HepG2 (cell line): ENCODE data around the gene SUSD3. TPM values are rescaled to one million over a fixed set of nuclear protein-coding genes. Genes with fewer than 3 reads are reported as not detected.

Experiments used
- ATAC-seq: fragments of 200-7000 bp; cut with Tn5 transposase; 3 replicates; pipeline ENCODE4 v1.9.1; 2020; ENCODE audit warnings: mild to moderate bottlenecking, moderate library complexity
- BruUV-seq: library from RNA; stranded (reverse); fragments of 400-500 nt; replicated peaks from 2 replicates; lab custom pipeline; 2021; lab: Mats Ljungman, UMichigan
- CTCF ChIA-PET: fragments of 300-600 bp; formaldehyde crosslinking; extraction: SDS; loops from one replicate; lab custom pipeline; 2021; ENCODE audit warnings: low total read pairs, inconsistent platforms, low intra/inter-chr PET ratio; lab: Yijun Ruan, JAX
- POLR2A ChIA-PET: fragments of 350-600 bp; sonication (Branson Sonifier 250); formaldehyde crosslinking; loops from one replicate; lab custom pipeline; 2020; ENCODE audit warnings: antibody characterized with exemption, inconsistent platforms; lab: Yijun Ruan, JAX
- DNase-seq: peaks from one replicate; pipeline ENCODE4 v3.0.0-alpha.2; 2015; ENCODE audit warnings: low spot score
- FAIRE-seq: peaks from 3 replicates; lab custom pipeline; 2011; peaks lifted over from hg19 to GRCh38; lab: Jason Lieb, UNC
- H2AFZ ChIP-seq: one replicate; pipeline ENCODE4 v1.6.1; 2011; ENCODE audit warnings: low read length, inconsistent platforms
- H3K27ac ChIP-seq: fragments of 300-600 bp; 3 replicates; pipeline ENCODE4 v1.8.0; 2011; ENCODE audit warnings: mixed run types, mild to moderate bottlenecking, mixed read lengths, low read length, inconsistent platforms; ENCODE audit not compliant: insufficient read depth; ENCODE audit errors: extremely low read length
- H3K27me3 ChIP-seq, 2 experiments: fragments of 200-600 bp in 1 of 2; 2 replicates in 1 of 2; 3 replicates in 1 of 2; pipeline versions ENCODE4 v1.6.0 to v1.8.0; 2011; ENCODE audit warnings: low read length in 2 of 2, mild to moderate bottlenecking in 2 of 2, moderate library complexity in 2 of 2, inconsistent platforms in 1 of 2; ENCODE audit not compliant: insufficient read depth in 2 of 2, control insufficient read depth in 1 of 2
- H3K36me3 ChIP-seq, 2 experiments: fragments of 200-600 bp in 1 of 2; replicated peaks in 1 of 2; 2 replicates in 1 of 2; 3 replicates in 1 of 2; pipeline versions ENCODE4 v1.5.1 to v1.8.0; 2011; ENCODE audit warnings: low read length in 2 of 2, inconsistent platforms in 1 of 2; ENCODE audit not compliant: insufficient read depth in 2 of 2, control insufficient read depth in 1 of 2
- H3K4me1 ChIP-seq: 2 replicates; pipeline ENCODE4 v1.5.1; 2012; ENCODE audit warnings: low read length, inconsistent platforms; ENCODE audit not compliant: insufficient read depth
- H3K4me2 ChIP-seq: 2 replicates; pipeline ENCODE4 v1.6.0; 2011; ENCODE audit warnings: low read depth, low read length, inconsistent platforms
- H3K4me3 ChIP-seq, 3 experiments: fragments of 200-600 bp in 1 of 3; sonication (generic), shearing (Covaris generic) in 1 of 3; replicated peaks in 1 of 3; 2 replicates each; pipeline ENCODE4 v1.5.1; 2011 to 2016; ENCODE audit warnings: low read length in 3 of 3, inconsistent platforms in 2 of 3, low read depth in 2 of 3, mild to moderate bottlenecking in 2 of 3, control low read depth in 1 of 3, mixed read lengths in 1 of 3; ENCODE audit not compliant: insufficient read depth in 1 of 3
- H3K79me2 ChIP-seq: one replicate; pipeline ENCODE4 v1.6.1; 2011; ENCODE audit warnings: low read length, inconsistent platforms; ENCODE audit not compliant: insufficient read depth
- H3K9ac ChIP-seq: 2 replicates; pipeline ENCODE4 v1.6.0; 2011; ENCODE audit warnings: mild to moderate bottlenecking, low read depth, low read length, inconsistent platforms; ENCODE audit not compliant: insufficient read depth
- H3K9me3 ChIP-seq: 2 replicates; pipeline ENCODE4 v1.5.1; 2012; ENCODE audit warnings: mild to moderate bottlenecking, low read length
- H4K20me1 ChIP-seq: 2 replicates; pipeline ENCODE4 v1.6.0; 2011; ENCODE audit warnings: inconsistent platforms, mild to moderate bottlenecking, low read length, moderate library complexity; ENCODE audit not compliant: insufficient read depth
- AKNA ChIP-seq: sonication (generic); formaldehyde crosslinking; IDR thresholded peaks from 2 replicates; pipeline ENCODE4 v1.4.0; 2020; ENCODE audit warnings: missing genetic modification reagents, borderline replicate concordance
- PBX3 ChIP-seq: sonication (generic); formaldehyde crosslinking; IDR thresholded peaks from 2 replicates; pipeline ENCODE4 v1.8.1; 2023; ENCODE audit warnings: missing genetic modification reagents, inconsistent platforms, borderline replicate concordance
- TGIF2 ChIP-seq: IDR thresholded peaks from 2 replicates; pipeline ENCODE4 v1.6.1; 2016; ENCODE audit warnings: control low read depth, missing compliant biosample characterization
- ZBTB21 ChIP-seq: sonication (generic); formaldehyde crosslinking; IDR thresholded peaks from 2 replicates; pipeline ENCODE4 v1.4.0; 2020; ENCODE audit warnings: missing genetic modification reagents
- ZFX ChIP-seq: sonication (generic); formaldehyde crosslinking; IDR thresholded peaks from 2 replicates; pipeline ENCODE4 v1.4.0; 2020; ENCODE audit warnings: mild to moderate bottlenecking, low read depth, missing genetic modification reagents, moderate library complexity
- ZNF234 ChIP-seq: sonication (generic); formaldehyde crosslinking; conservative IDR thresholded peaks from 2 replicates; pipeline ENCODE4 v1.5.1; 2020; ENCODE audit warnings: mild to moderate bottlenecking, missing genetic modification reagents
- ZSCAN12 ChIP-seq: sonication (generic); formaldehyde crosslinking; IDR thresholded peaks from 2 replicates; pipeline ENCODE4 v1.9.0; 2021; ENCODE audit warnings: mild to moderate bottlenecking, missing genetic modification reagents
- WGBS: methylation state at CpG from one replicate; pipeline ENCODE4 v1.1.6; 2017; ENCODE audit warnings: low lambda C conversion rate; 5-methylcytosine and 5-hydroxymethylcytosine counted together
- in situ Hi-C: cut with HindIII; loops from 2 replicates; pipeline ENCODE4 v1.10.0; 2017; ENCODE audit warnings: low pct_unique_long_range_greater_than_20kb; ENCODE audit not compliant: extremely low pct_ligation_motif_present
- intact Hi-C: fragments of 100-400 bp; cut with micrococcal nuclease; formaldehyde crosslinking; loops from one replicate; pipeline ENCODE4 v1.10.0; 2022; ENCODE audit not compliant: unreplicated experiment
- polyA plus RNA-seq, 8 experiments: library from polyadenylated mRNA; depleted of rRNA in 3 of 8; stranded (reverse) in 7 of 8; unstranded in 1 of 8; fragments of >200 nt; fragmentation: Illumina TruSeq in 4 of 8; extraction: Trizol in 4 of 8; gene quantifications; 2 replicates each; pipeline versions ENCODE4 v1.2.1 to v1.2.3, GENCODE V29; 2011 to 2016; ENCODE audit warnings: low read depth in 4 of 8, missing spikeins in 1 of 8, mixed read lengths in 1 of 8; ENCODE audit not compliant: insufficient read depth in 1 of 8
- total RNA-seq, 5 experiments: library from RNA; depleted of rRNA; stranded (reverse); fragments of >200 nt; fragmentation: Illumina TruSeq; extraction: Trizol; gene quantifications; 2 replicates each; pipeline ENCODE4 v1.2.3, GENCODE V29; 2016; ENCODE audit warnings: low read depth in 1 of 5
- TF ChIP-seq, protein P1 (sequence below): fragments of 450-650 bp; IDR thresholded peaks from 2 replicates; pipeline ENCODE4 v1.6.1; 2016

SUSD3 gene
- total and polyA plus RNA-seq, 2 of the 13 experiments (the other 11 are each of a cell fraction or from before 2014, with no cell fraction given) = 7.0 to 9.1 TPM

DNA sequence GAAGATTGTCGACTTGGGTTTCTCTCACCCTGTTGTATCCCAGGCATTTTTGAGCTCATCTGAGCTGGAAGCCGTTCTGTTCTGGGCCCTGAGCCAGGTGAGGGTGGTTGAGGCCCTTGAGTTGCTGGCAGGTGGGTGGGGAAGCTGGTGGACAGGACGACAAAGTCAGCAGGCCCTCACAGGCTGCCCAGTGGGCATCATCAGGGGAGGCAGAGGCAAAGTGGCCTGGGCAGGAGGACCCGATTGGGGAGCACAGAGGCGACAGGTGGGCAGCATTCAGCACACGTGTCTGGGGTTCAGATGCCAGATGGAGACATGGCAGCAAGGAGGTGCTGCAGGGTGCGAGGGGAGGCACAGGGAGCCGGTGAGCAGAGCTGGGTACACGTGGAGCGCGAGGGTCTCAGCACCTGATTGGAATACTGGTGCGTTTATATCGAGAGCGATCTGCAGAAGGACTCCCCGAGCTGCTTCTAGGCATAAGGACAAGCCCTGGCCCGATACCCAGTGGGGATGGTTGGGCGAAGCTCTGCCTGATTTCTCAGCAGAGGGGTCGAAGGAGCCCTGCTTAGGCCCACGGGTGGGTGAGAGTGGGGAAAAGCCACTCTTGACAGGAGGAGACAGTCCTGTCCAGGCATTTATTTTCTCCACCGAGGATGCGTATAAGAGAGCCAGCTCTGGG lies 49.0 kb upstream of the SUSD3 start:
- H3K4me2 ChIP-seq = no peak overlapping the region
- H3K4me3 ChIP-seq = no peak overlapping the region
- no peaks in the 10 kb centered on the region for H3K79me2 ChIP-seq
- no peak overlapping the region for H2AFZ ChIP-seq
- H3K4me1 ChIP-seq = peaks cover 19% of the 10 kb centered on the region
- ATAC-seq (no peak), FAIRE-seq (no peak), DNase-seq (no peak)
- H4K20me1 ChIP-seq = no peaks in the 10 kb centered on the region
- BruUV-seq = no TSS peak
- in situ Hi-C loops (no loop called here), intact Hi-C loops (no loop called here)
- H3K27ac ChIP-seq = no peak overlapping the region
- POLR2A ChIA-PET = no interaction called here
- TF ChIP-seq, protein P1, sequence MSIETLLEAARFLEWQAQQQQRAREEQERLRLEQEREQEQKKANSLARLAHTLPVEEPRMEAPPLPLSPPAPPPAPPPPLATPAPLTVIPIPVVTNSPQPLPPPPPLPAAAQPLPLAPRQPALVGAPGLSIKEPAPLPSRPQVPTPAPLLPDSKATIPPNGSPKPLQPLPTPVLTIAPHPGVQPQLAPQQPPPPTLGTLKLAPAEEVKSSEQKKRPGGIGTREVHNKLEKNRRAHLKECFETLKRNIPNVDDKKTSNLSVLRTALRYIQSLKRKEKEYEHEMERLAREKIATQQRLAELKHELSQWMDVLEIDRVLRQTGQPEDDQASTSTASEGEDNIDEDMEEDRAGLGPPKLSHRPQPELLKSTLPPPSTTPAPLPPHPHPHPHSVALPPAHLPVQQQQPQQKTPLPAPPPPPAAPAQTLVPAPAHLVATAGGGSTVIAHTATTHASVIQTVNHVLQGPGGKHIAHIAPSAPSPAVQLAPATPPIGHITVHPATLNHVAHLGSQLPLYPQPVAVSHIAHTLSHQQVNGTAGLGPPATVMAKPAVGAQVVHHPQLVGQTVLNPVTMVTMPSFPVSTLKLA = 0 out of 2 replicates have a peak, but pooled peaks have one; percentile 36
- no peak for TF ChIP-seq TGIF2 (CRISPR knock-in tag)
- no peak for TF ChIP-seq PBX3 (CRISPR knock-in tag)
- no peak for TF ChIP-seq ZSCAN12
- CTCF ChIA-PET = no interaction called here
- no peaks in the 10 kb centered on the region for H3K27me3 ChIP-seq
- 83% methylated on average over 18 of the region's 21 CpGs for WGBS
- H3K36me3 ChIP-seq = no peaks in the 10 kb centered on the region
- no peak overlapping the region for H3K9ac ChIP-seq
- H3K9me3 ChIP-seq = no peaks in the 10 kb centered on the region

DNA sequence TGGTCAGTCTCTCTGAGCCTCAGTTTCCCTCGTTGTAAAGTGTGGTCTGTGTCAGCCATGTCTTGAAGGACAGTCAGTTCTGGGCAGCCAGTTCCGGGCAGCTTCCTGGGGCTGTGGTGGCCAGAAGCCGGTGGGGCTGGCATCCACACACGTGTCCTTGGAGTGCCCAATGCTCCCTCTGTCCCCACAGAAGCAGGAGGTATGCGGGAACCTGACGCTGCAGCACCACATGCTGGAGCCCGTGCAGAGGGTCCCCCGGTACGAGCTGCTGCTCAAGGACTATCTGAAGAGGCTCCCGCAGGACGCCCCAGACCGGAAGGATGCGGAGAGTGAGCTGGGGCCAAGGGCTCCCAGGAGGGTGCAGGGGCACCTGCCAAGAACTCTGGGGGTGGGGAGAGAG lies 48.4 kb upstream of the SUSD3 start:
- ATAC-seq = peak; percentile 16; the same call in 2 of the 3 replicates
- Histone ChIP-seq H3K27ac (no peak overlapping the region), H3K4me3 (no peak overlapping the region), H3K36me3 (no peaks in the 10 kb centered on the region), H3K4me1 (peaks cover 14% of the 10 kb centered on the region), H3K4me2 (no peak overlapping the region), H3K9me3 (no peaks in the 10 kb centered on the region), H3K9ac (no peak overlapping the region), H4K20me1 (no peaks in the 10 kb centered on the region), H3K27me3 (no peaks in the 10 kb centered on the region), H2AFZ (no peak overlapping the region), H3K79me2 (no peaks in the 10 kb centered on the region)
- no TSS peak for BruUV-seq
- intact Hi-C loops (no loop called here), in situ Hi-C loops (no loop called here)
- ChIA-PET POLR2A (no interaction called here), CTCF (no interaction called here)
- WGBS = 78% methylated on average over 7 of the region's 13 CpGs
- no peak for FAIRE-seq
- DNase-seq = no peak
- TF ChIP-seq ZFX (CRISPR knock-in tag) (no peak), ZBTB21 (CRISPR knock-in tag) (no peak), ZNF234 (CRISPR knock-in tag) (no peak), AKNA (CRISPR knock-in tag) (no peak)
